WTC11 (cell line): ENCODE data around the gene ATN1. TPM values are rescaled to one million over a fixed set of nuclear protein-coding genes. Genes with fewer than 3 reads are reported as not detected.

Source experiments
- ATAC-seq: fragments of 200-7000 bp; cut with Tn5 transposase; 2 replicates; pipeline ENCODE4 v1.10.0; 2021; ENCODE audit warnings: mild to moderate bottlenecking, moderate library complexity
- CTCF ChIA-PET: fragments of 300-600 bp; sonication (Branson Sonifier 250); formaldehyde crosslinking; loops from one replicate; lab custom pipeline; 2021; ENCODE audit warnings: antibody characterized with exemption; lab: Charles Lee
- POLR2A ChIA-PET: fragments of 350-600 bp; sonication (Branson Sonifier 250); formaldehyde crosslinking; loops from one replicate; lab custom pipeline; 2021; ENCODE audit warnings: antibody characterized with exemption; lab: Charles Lee
- DNase-seq: peaks from one replicate; pipeline ENCODE4 v3.0.0; 2021; ENCODE audit warnings: low spot score
- H3K27ac Mint-ChIP-seq: 2 replicates; pipeline ENCODE4 v1.8.0; 2021; ENCODE audit warnings: mixed read lengths
- H3K27me3 Mint-ChIP-seq: 2 replicates; pipeline ENCODE4 v1.8.0; 2021; ENCODE audit warnings: low read depth, mild to moderate bottlenecking, moderate library complexity, mixed read lengths
- H3K36me3 Mint-ChIP-seq: 2 replicates; pipeline ENCODE4 v1.8.0; 2021; ENCODE audit warnings: mixed read lengths
- H3K4me1 Mint-ChIP-seq: 2 replicates; pipeline ENCODE4 v1.8.0; 2022; ENCODE audit warnings: mixed read lengths
- H3K4me3 Mint-ChIP-seq: 2 replicates; pipeline ENCODE4 v1.8.0; 2021; ENCODE audit warnings: mild to moderate bottlenecking, moderate library complexity, mixed read lengths
- H3K9me3 Mint-ChIP-seq: 2 replicates; pipeline ENCODE4 v1.8.0; 2021; ENCODE audit warnings: mixed read lengths
- AR ChIP-seq: fragments of 250-450 bp; sonication (Bioruptor Pico); IDR thresholded peaks from 2 replicates; pipeline ENCODE4 v1.9.0; 2021; ENCODE audit warnings: mild to moderate bottlenecking
- ELF4 ChIP-seq: sonication (generic); formaldehyde crosslinking; IDR thresholded peaks from 2 replicates; pipeline ENCODE4 v1.8.1; 2022; ENCODE audit warnings: low read depth, mild to moderate bottlenecking, moderate library complexity, missing genetic modification reagents
- EMX1 ChIP-seq: fragments of 250-450 bp; sonication (Bioruptor Pico); IDR thresholded peaks from 2 replicates; pipeline ENCODE4 v1.8.0; 2021; ENCODE audit warnings: mild to moderate bottlenecking
- ESRRA ChIP-seq: sonication (generic); formaldehyde crosslinking; IDR thresholded peaks from 2 replicates; pipeline ENCODE4 v1.8.1; 2022; ENCODE audit warnings: mild to moderate bottlenecking, missing genetic modification reagents, borderline replicate concordance
- GABPB1 ChIP-seq: sonication (generic); formaldehyde crosslinking; IDR thresholded peaks from 2 replicates; pipeline ENCODE4 v1.8.1; 2023; ENCODE audit warnings: mild to moderate bottlenecking, missing genetic modification reagents
- IRF2 ChIP-seq: sonication (generic); formaldehyde crosslinking; IDR thresholded peaks from 2 replicates; pipeline ENCODE4 v1.8.0; 2022; ENCODE audit warnings: low read depth, missing genetic modification reagents, borderline replicate concordance
- NFATC4 ChIP-seq: fragments of 250-450 bp; sonication (Bioruptor Pico); IDR thresholded peaks from 2 replicates; pipeline ENCODE4 v1.9.0; 2021; ENCODE audit warnings: mild to moderate bottlenecking
- NFE2L1 ChIP-seq: sonication (generic); formaldehyde crosslinking; IDR thresholded peaks from 2 replicates; pipeline ENCODE4 v1.8.1; 2023; ENCODE audit warnings: missing genetic modification reagents
- NR1H2 ChIP-seq: sonication (generic); formaldehyde crosslinking; IDR thresholded peaks from 2 replicates; pipeline ENCODE4 v1.9.0; 2021; ENCODE audit warnings: mild to moderate bottlenecking, moderate library complexity, missing genetic modification reagents
- NR3C1 ChIP-seq: sonication (generic); formaldehyde crosslinking; conservative IDR thresholded peaks from 2 replicates; pipeline ENCODE4 v1.8.1; 2023; ENCODE audit warnings: low read depth, mild to moderate bottlenecking, missing genetic modification reagents
- RELA ChIP-seq: sonication (generic); formaldehyde crosslinking; IDR thresholded peaks from 2 replicates; pipeline ENCODE4 v1.8.1; 2022; ENCODE audit warnings: missing genetic modification reagents, mild to moderate bottlenecking, borderline replicate concordance
- RORB ChIP-seq: fragments of 250-450 bp; sonication (Bioruptor Pico); IDR thresholded peaks from 2 replicates; pipeline ENCODE4 v1.9.0; 2021; ENCODE audit warnings: mild to moderate bottlenecking
- SMAD4 ChIP-seq: sonication (generic); formaldehyde crosslinking; IDR thresholded peaks from 2 replicates; pipeline ENCODE4 v1.8.0; 2022; ENCODE audit warnings: mild to moderate bottlenecking, missing genetic modification reagents
- SOX15 ChIP-seq: fragments of 250-450 bp; sonication (Bioruptor Pico); IDR thresholded peaks from 2 replicates; pipeline ENCODE4 v1.9.0; 2021; ENCODE audit warnings: mild to moderate bottlenecking
- TEAD4 ChIP-seq: sonication (generic); formaldehyde crosslinking; IDR thresholded peaks from 2 replicates; pipeline ENCODE4 v1.8.0; 2022; ENCODE audit warnings: mild to moderate bottlenecking, missing genetic modification reagents
- ZNF512 ChIP-seq: sonication (generic); formaldehyde crosslinking; IDR thresholded peaks from 2 replicates; pipeline ENCODE4 v1.8.1; 2022; ENCODE audit warnings: missing genetic modification reagents, borderline replicate concordance
- total RNA-seq: library from RNA; stranded (reverse); gene quantifications from 3 replicates; pipeline ENCODE4 v1.2.3, GENCODE V29; 2021
- TF ChIP-seq, protein P1 (sequence below): sonication (generic); formaldehyde crosslinking; IDR thresholded peaks from 2 replicates; pipeline ENCODE4 v1.8.0; 2023; ENCODE audit warnings: mild to moderate bottlenecking, missing genetic modification reagents
- TF ChIP-seq, protein P2 (sequence below): sonication (generic); formaldehyde crosslinking; IDR thresholded peaks from 2 replicates; pipeline ENCODE4 v1.8.1; 2023; ENCODE audit warnings: mild to moderate bottlenecking, moderate library complexity, missing genetic modification reagents
- TF ChIP-seq, protein P3 (sequence below): sonication (generic); formaldehyde crosslinking; IDR thresholded peaks from 2 replicates; pipeline ENCODE4 v1.8.1; 2023; ENCODE audit warnings: mild to moderate bottlenecking, missing genetic modification reagents, moderate library complexity

Gene ATN1
- total RNA-seq, 1 experiment from 2014 or later: 87.1 TPM

DNA sequence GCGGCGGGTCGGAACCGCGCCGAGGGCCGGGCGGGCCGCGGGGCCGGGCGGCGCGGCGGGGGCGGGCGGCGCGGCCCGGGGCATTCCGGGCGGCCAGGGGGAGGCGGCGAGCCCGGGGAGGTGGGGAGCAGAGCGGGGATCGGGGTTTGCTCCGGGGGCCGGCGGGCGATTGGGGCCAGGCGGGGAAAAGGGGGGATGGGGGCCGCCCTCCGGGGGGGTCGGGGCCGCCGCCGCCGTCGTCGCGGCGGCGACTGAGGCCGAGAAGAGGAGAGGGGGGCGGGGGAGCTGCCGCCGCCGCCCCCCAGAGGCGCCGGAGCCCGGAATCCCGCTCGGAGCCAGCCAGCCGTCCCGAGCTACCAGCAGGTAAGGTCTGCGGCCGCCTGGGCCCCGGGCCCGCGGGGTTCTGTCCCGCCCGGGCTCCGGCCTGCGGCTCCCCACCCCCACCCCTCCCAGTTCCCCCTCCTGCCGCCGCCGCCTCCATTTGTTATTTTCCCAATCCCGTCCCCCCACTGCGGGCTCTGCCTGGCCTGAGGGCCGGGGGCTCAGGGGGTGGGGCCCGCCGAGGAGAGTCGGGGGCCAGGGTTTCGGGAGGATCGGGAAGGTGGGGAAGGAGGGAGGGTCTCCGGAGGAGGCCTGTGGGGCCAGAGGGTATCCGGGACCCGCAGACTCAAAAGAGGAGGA, 403 bp downstream of the ATN1 start (continued):
- TF ChIP-seq EMX1 (CRISPR knock-in tag) (no peak), AR (CRISPR knock-in tag) (no peak), SMAD4 (CRISPR knock-in tag) (no peak), NFATC4 (no peak)
- TF ChIP-seq, protein P1, sequence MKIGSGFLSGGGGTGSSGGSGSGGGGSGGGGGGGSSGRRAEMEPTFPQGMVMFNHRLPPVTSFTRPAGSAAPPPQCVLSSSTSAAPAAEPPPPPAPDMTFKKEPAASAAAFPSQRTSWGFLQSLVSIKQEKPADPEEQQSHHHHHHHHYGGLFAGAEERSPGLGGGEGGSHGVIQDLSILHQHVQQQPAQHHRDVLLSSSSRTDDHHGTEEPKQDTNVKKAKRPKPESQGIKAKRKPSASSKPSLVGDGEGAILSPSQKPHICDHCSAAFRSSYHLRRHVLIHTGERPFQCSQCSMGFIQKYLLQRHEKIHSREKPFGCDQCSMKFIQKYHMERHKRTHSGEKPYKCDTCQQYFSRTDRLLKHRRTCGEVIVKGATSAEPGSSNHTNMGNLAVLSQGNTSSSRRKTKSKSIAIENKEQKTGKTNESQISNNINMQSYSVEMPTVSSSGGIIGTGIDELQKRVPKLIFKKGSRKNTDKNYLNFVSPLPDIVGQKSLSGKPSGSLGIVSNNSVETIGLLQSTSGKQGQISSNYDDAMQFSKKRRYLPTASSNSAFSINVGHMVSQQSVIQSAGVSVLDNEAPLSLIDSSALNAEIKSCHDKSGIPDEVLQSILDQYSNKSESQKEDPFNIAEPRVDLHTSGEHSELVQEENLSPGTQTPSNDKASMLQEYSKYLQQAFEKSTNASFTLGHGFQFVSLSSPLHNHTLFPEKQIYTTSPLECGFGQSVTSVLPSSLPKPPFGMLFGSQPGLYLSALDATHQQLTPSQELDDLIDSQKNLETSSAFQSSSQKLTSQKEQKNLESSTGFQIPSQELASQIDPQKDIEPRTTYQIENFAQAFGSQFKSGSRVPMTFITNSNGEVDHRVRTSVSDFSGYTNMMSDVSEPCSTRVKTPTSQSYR (CRISPR knock-in tag): no peak

DNA sequence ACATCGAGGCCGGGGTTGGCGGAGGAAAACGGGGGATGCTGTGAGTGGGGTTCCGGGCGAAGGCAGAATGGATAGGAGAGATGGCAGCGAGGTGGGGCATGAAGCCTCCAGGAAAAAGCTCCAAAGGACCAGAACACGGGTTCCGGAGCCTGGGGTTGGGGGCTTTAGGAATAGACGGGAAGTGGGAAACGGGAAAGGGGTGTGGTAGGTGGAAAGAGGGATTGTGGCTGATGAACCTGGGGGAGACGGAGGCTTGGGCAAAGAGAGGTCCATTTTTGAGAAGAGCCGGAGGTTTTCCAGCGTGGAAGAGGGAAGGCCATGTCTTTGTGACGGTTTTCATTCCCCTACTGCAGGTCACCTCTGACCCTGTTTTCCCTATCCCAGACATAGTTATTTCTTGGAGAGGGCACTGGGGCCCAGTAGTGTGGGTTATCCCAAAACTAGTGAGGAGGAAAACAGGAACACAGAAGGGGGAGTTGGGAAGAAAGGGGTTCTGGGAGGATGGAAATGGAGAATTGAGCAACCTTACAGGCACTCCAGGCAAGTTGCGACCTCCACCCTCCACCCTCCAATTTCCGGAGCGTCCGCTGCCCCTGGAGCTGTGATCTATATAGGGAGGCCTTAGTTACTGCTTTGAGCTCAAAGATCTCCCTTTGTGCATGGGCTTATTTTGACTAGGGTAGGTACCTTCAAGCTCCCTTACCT, 1.1 kb downstream of the ATN1 start:
- CTCF ChIA-PET: interaction anchor here (0.9 to 6.6 kb wide), 8 partner anchors 8 to 90 kb away, joined by 3 to 93 read pairs (median 8); partner anchors contain the start of genes C12orf57, ENO2, LPCAT3 and RNU7-1
- no peaks in the 10 kb centered on the region for H3K9me3 Mint-ChIP-seq
- H3K4me3 Mint-ChIP-seq: peak overlapping the region; percentile 94
- POLR2A ChIA-PET: interaction anchor here (1.0 to 2.0 kb wide), 4 partner anchors 9 to 60 kb away, joined by 3 to 8 read pairs (median 6); partner anchors contain the start of genes C12orf57 and RNU7-1
- ATAC-seq (no peak), DNase-seq (no peak)
- TF ChIP-seq, protein P2, sequence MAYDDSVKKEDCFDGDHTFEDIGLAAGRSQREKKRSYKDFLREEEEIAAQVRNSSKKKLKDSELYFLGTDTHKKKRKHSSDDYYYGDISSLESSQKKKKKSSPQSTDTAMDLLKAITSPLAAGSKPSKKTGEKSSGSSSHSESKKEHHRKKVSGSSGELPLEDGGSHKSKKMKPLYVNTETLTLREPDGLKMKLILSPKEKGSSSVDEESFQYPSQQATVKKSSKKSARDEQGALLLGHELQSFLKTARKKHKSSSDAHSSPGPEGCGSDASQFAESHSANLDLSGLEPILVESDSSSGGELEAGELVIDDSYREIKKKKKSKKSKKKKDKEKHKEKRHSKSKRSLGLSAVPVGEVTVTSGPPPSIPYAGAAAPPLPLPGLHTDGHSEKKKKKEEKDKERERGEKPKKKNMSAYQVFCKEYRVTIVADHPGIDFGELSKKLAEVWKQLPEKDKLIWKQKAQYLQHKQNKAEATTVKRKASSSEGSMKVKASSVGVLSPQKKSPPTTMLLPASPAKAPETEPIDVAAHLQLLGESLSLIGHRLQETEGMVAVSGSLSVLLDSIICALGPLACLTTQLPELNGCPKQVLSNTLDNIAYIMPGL: no peak
- H3K4me1 Mint-ChIP-seq: peaks cover 58% of the 10 kb centered on the region
- H3K27ac Mint-ChIP-seq: peak overlapping the region; percentile 75
- peaks cover 13% of the 10 kb centered on the region for H3K36me3 Mint-ChIP-seq
- no peaks in the 10 kb centered on the region for H3K27me3 Mint-ChIP-seq

DNA sequence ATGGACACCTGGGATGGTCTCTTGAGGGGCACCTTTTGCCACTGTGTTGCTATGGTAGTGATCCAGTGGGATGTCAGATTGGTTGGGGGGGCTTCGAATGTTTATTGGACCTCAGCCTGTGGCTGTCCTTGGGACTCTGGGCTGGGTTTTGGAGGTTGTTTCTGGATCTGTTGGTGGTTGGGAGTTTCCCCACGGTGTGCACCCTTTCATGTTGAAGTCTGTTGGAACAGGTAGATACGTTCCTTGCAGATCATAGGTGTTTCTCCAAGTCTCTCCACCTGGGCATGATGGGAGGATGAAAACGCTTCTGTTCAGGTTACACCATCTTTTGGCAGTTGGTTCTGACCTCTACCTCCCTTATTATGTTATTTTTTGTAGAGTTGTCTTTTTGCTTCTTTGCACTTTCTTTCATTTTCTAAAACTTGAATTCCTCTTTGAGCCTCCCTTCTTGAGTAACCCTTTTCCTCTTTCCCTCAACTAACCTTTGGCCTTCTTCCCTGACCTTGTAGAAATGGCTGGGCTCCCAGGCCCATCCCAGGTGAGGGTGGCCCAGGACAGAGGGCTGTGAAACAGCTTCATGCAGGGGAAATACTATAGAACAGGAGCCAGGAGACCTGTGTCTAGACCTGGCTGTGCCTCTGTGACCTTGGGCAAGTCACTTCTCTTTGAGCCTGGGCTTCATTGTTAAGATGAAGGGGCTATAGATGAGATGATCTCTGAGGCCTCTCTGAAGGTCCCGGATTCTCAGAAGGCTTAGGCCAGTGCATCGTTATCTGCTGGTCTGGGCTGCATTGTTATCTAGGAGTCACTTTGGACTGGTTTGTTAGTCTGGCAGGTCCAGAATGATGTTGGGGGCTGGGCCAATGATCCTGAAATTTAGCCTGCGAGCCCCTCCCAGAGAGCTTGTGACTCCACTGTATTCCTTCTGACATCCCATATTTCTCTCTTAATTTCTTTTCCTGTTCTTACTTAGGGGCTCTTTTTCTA, 2.0 kb downstream of the ATN1 start:
- peaks cover 49% of the 10 kb centered on the region for H3K4me1 Mint-ChIP-seq
- no peak for DNase-seq
- CTCF ChIA-PET: interaction anchor here (1.0 to 6.6 kb wide), 8 partner anchors 7 to 89 kb away, joined by 3 to 93 read pairs (median 8); partner anchors contain the start of genes C12orf57, ENO2, LPCAT3 and RNU7-1

More for the DNA sequence above, 2.0 kb downstream of the ATN1 start:
- H3K4me3 Mint-ChIP-seq: peak overlapping the region; percentile 94
- H3K9me3 Mint-ChIP-seq: no peaks in the 10 kb centered on the region
- H3K27me3 Mint-ChIP-seq: no peaks in the 10 kb centered on the region
- H3K27ac Mint-ChIP-seq: no peak overlapping the region; the same call in 1 of the 2 replicates
- H3K36me3 Mint-ChIP-seq: peaks cover 22% of the 10 kb centered on the region
- TF ChIP-seq NFE2L1 (CRISPR knock-in tag): no peak
- TF ChIP-seq ELF4 (CRISPR knock-in tag): no peak
- no peak for TF ChIP-seq NR1H2
- no peak for TF ChIP-seq NR3C1 (CRISPR knock-in tag)
- TF ChIP-seq ESRRA (CRISPR knock-in tag): no peak
- TF ChIP-seq SOX15: no peak
- no peak for TF ChIP-seq TEAD4
- no peak for TF ChIP-seq GABPB1 (CRISPR knock-in tag)
- TF ChIP-seq SMAD4 (CRISPR knock-in tag): no peak
- TF ChIP-seq ZNF512 (CRISPR knock-in tag): no peak
- TF ChIP-seq RELA (CRISPR knock-in tag): no peak
- no peak for TF ChIP-seq IRF2
- TF ChIP-seq RORB (CRISPR knock-in tag): no peak
- TF ChIP-seq, protein P3, sequence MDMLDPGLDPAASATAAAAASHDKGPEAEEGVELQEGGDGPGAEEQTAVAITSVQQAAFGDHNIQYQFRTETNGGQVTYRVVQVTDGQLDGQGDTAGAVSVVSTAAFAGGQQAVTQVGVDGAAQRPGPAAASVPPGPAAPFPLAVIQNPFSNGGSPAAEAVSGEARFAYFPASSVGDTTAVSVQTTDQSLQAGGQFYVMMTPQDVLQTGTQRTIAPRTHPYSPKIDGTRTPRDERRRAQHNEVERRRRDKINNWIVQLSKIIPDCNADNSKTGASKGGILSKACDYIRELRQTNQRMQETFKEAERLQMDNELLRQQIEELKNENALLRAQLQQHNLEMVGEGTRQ (CRISPR knock-in tag): no peak
- no peak for ATAC-seq
- POLR2A ChIA-PET: interaction anchor here (1.1 to 2.0 kb wide), 3 partner anchors 8 to 61 kb away, joined by 4 to 8 read pairs (median 7); partner anchors contain the start of genes C12orf57 and RNU7-1
